Prostate gland (tissue), 2 donors: ENCODE measurements around the gene KCNAB1.
"Not testable (repeated sequence)": the region's sequence is repeated elsewhere in the genome, so short reads cannot be mapped to it uniquely, and the experiment has no call there.

ENCODE experiments used
- CTCF ChIP-seq, 4 experiments: fragments of 200-600 bp in 2 of 4; fragments of 450-650 bp in 2 of 4; sonication (generic) in 2 of 4; IDR thresholded peaks; 1 replicate in 3 of 4; 2 replicates in 1 of 4; pipeline ENCODE4 v1.5.1; 2016 to 2019; ENCODE audit warnings: antibody characterized with exemption in 4 of 4, mild to moderate bottlenecking in 2 of 4, moderate library complexity in 2 of 4
- POLR2A ChIP-seq: fragments of 450-650 bp; IDR thresholded peaks from one replicate; pipeline ENCODE4 v1.6.1; 2016; ENCODE audit warnings: antibody characterized with exemption, mild to moderate bottlenecking

- TF ChIP-seq POLR2A; CTCF (IDR thresholded peaks at IDR 0.05): not testable (repeated sequence)
These were observed 164.3 kb downstream of the KCNAB1 start for GRCh38 chr3:156284637-156285036.
